ENCODE measurements around the gene SPTBN1.

The SPTBN1 gene

DNA sequence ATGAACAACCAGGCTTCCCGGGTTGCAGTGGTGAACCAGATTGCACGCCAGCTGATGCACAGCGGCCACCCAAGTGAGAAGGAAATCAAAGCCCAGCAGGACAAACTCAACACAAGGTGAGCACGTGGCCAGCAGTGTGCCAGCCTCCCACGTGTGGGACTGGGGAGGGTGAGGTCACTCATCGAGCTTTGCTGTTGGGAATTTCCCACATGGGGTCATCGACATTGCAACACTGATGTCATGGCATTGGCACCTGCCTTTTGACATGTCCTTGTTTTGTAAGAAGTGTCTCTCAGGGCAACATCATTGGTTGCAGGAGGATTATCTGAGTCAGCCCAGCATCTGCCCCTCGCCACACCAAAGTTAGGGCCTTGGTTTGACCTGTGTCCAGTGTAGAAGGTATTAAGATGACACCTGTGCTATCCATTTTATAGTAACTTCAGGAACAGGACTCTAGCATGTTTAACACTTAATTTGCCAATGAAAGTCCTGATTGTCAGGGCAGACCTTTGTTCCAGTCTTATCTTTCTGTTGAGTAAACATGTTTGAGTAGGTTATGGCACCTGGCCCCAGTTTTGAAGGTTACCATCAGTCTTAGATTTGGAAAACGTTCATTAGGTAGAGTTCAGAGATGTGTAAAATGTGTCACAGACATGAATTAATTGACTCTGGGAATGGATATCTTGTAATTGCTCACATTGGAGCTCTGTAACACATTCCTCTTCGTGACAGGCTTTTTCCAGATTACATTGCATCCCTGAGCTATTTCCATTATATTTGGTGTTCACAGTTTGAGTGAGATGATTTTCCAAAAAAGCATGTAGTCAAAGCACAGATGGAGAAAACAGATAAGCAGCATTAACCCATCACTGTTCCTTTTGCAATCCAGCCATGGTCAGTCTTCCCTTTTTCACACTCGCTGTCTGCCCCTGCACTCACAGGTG lies 174.1 kb downstream of the SPTBN1 start:
- DNase-seq, result no peak

DNA sequence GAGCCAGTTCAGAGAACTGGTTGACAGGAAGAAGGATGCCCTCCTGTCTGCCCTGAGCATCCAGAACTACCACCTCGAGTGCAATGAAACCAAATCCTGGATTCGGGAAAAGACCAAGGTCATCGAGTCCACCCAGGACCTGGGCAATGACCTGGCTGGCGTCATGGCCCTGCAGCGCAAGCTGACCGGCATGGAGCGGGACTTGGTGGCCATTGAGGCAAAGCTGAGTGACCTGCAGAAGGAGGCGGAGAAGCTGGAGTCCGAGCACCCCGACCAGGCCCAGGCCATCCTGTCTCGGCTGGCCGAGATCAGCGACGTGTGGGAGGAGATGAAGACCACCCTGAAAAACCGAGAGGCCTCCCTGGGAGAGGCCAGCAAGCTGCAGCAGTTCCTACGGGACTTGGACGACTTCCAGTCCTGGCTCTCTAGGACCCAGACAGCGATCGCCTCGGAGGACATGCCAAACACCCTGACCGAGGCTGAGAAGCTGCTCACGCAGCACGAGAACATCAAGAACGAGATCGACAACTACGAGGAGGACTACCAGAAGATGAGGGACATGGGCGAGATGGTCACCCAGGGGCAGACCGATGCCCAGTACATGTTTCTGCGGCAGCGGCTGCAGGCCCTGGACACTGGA lies 174.9 kb downstream of the SPTBN1 start:
- no peak for DNase-seq

GRCh38 chr2:54631755-54632154 lies 175.6 kb downstream of the SPTBN1 start:
- DNase-seq, result no peak

- no peak for DNase-seq
Observed at GRCh38 chr2:54632733-54633692, 176.9 kb downstream of the SPTBN1 start.

- DNase-seq, result no peak
Observed at GRCh38 chr2:54634021-54634420, 177.9 kb downstream of the SPTBN1 start.

DNA sequence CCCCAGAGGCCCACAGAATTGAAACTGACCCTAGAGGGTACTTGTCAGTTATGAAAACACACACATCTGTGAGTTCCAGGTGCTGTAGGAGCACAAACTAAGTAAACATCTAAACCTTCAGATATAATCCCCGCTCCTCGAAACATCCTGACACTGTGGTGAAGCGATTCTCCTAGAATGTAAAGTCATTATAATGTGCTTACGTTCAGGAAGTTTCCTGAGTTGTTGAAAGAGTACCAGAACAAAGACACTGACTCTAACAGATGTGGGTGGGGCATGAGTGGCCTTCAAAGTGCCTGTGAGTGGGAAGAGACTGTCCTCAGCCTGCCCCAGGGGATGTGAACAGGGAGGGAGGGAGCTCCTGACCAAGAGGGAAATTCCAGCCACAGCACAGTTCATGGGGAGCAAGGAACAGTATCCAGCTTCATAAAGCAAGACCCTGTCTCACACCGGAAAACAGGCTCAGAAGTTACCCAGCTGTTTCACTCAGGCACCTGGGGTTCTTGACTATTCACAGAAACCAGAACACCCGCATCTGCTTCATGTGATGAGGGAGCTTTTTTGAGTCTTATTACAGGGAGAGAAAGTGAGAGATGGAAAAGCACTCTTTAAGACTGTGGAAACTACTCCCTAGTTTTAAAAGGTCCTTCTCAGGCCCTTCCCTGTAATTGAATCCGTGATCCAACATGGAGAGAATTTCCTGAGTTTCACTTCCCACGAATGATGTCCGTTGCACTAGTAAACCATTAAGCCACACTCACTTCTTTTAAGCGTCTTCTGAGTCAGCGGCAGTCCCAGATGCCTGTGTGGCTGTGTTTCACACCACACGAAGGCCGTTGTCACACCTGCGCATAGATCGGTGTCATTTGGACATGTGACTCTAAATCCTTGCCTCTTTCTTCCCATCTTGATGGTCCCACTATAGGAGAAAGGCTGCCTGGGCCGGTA lies 178.7 kb downstream of the SPTBN1 start:
- DNase-seq, result no peak

DNA sequence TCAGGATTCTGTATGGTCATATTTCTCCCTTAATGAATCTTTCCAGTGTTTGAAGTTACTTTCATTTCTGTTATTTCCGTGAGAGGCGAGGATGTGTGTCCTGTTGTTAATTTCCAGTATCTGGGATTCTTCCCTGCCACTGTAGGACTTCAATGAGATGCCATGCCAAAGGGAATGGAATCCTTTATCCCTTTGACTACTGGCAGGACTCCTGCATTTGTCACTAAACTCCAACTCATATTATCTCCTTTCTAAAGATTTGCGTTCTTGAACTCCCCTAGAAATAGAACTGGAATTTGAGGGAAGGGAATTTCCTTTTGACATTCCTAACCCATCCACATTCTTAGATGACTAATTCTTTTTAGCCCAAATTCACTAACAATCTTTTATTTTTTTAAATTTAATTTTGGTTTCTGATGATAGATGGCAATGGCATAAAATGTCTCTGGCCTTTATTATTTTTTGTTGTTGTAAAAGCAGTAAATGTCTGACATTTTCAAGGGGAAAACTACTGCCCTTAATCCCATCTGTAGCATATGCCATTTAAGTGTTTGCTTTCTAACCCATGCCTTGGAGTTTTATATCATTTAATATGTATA lies 179.5 kb downstream of the SPTBN1 start:
- no peak for DNase-seq

- no peak for DNase-seq
Observed at GRCh38 chr2:54636415-54637139, 180.4 kb downstream of the SPTBN1 start.

GRCh38 chr2:54638103-54638502 lies 182.0 kb downstream of the SPTBN1 start:
- no peak for DNase-seq

- no peak for DNase-seq
Observed at GRCh38 chr2:54638774-54639187, 182.7 kb downstream of the SPTBN1 start.

- DNase-seq, result no peak
Observed at GRCh38 chr2:54639609-54640008, 183.5 kb downstream of the SPTBN1 start.

DNA sequence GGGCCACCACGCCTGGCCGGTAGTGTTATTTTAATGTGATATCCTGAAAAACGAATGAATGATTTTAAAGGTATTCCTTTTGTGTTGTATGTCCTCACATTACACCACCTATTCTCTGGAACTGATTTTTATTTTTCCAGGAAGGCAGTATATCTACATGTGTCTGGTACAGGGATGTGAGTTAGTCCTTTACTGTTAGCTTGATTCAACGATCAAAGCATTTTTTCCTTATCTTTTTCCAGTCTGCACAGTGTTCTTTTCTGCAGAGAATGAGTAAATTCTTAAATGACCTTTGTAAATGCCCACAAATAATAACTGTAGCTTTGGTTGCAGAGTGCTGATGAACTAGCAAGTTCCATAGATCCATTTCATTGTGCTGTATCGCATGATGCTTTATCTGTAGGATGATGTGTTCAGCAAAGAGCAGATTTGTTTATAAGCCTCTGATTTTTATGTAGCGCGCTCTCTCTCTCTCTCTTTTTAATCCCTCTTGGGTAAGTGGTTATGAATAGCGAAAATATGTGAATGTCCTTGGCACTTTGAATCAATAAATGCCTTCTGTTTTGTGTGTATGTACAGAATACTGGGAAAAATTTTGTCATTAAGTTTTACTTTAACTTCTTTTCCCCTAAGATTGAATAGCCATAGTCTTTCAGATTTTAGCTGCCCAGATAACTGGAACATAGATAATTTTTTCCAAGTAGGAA lies 184.9 kb downstream of the SPTBN1 start:
- DNase-seq, result no peak

- peak in 46 of 56 donors; percentile 12 to 79 (median 49) for DNase-seq
Observed at GRCh38 chr2:54641988-54642387, 185.9 kb downstream of the SPTBN1 start.

DNA sequence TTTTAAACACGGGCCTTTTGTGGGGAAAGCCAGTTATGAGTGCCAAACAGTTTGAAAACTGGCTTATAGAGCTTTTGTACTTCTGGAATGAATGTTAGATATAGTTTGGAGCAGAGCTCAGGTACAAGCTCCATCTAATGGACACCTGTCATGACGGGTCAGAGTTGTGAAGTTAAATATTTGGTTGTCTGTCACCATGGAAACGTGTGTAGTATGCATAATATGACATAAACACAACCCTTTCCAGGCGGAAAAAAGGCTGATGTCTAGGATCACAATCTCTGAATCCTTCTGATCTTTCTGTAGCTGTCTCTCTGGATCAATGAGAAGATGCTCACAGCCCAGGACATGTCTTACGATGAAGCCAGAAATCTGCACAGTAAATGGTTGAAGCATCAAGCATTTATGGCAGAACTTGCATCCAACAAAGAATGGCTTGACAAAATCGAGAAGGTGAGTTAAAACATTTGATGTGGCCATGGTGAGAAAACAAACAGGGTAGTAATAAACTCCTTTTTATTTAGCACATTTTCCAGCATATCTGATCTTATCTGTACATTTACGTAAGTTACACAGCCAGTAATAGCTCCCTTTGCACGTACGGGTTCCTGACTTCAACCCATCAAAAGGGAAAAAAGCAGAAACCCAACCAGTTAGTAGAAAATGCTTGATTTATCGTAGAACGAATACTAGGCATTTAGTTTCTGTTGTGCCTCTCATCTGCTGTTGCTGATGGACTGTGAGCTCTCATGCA lies 186.7 kb downstream of the SPTBN1 start:
- no peak for DNase-seq

GRCh38 chr2:54644236-54644635 lies 188.1 kb downstream of the SPTBN1 start:
- DNase-seq, result no peak

DNA sequence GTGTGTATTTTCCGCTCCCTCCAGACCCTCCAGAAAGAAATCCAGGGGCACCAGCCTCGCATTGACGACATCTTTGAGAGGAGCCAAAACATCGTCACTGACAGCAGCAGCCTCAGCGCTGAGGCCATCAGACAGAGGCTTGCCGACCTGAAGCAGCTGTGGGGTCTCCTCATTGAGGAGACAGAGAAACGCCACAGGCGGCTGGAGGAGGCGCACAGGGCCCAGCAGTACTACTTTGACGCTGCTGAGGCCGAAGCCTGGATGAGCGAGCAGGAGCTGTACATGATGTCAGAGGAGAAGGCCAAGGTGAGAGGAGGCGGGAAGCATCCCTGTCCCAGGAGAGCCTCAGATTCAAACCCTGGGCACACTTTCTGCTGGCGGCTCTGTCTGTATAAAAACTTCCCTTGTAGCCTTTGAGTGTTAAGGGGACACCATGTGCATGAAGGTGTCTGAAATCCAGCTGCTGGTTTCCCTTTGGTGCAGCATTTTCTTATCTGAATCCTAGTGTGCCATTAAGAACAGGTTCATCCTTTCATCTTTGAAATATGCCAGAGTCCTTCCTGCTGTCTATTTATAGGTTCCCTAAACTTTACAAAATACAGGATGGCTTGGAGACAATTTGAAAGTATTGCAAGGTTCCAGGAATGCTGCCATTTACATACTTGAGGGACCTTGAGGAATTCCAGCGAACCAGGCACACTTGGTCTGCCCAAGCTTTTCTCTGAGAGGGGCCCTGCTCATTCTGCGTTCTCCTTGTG lies 190.2 kb downstream of the SPTBN1 start:
- no peak for DNase-seq

DNA sequence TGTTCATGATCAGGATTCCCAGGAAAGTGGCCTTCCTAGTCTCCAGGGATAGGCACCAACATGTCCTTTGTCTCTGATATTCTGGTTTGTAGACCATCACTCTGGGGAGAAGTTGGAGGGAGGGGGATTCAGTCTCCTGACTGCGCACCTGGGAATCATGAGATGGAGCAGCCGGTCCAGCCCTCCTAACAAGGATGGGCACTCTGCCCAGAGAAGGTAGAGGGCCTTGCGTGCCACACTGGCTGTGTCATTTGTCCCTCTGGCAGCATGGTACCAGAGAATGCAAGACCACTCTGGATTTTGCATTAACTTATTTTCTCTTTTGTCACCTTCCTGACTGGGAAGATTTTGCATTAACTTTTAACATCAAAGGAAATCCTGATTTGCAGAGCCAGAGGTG lies 192.1 kb downstream of the SPTBN1 start:
- DNase-seq, result no peak

All from amygdala (tissue), 56 donors.